Stimulated activated CD4-positive, alpha-beta T cell treated with anti-CD3 and anti-CD28 coated beads, Interleukin-15, amount 100 ng/mL, for 48 hours (primary cell): ENCODE measurements around the gene TMEM178B.
"Not testable (repeated sequence)": the region's sequence is repeated elsewhere in the genome, so short reads cannot be mapped to it uniquely, and the experiment has no call there.

ENCODE experiments used
- DNase-seq, 2 donors: peaks; one replicate each; pipeline ENCODE4 v3.0.0-alpha.2; 2020; ENCODE audit warnings: low read depth in 2 of 2

The TMEM178B gene

DNA sequence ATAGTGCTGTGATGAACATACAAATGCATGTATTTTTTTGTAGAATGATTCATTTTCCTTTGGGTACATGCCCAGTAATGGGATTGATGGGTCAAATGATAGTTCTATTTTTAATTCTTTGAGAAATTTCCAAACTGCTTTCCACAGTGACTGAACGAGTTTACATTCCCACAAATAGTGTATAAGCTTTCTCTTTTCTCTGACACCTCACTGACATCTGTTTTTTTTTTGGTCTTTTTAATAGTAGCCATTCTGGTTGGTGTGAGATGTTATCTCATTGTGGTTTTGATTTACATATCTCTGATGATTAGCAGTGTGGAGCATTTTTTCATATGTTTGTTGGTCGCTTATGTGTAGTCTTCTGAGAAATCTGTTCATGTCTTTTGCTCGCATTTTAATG lies 282.3 kb downstream of the TMEM178B start:
- no peak for DNase-seq

DNA sequence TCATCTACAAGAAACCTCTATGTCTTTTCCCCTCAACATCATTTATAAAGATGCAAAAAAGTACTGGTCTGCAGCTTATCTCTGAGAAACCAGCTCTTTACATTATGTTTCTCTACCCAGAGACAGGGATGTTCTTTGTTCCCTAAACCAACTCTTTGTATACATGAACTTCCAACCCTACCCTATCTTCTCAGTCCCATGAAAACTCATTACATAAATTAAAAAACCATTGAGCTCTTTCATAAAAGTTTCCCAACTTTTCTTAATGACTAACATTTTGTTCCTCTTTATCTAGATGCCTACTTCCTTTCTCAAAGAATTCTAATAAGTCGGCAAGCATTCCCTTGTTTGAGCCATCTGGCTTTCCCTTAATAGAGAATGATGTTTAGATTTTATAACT lies 284.5 kb downstream of the TMEM178B start:
- DNase-seq = no peak

DNA sequence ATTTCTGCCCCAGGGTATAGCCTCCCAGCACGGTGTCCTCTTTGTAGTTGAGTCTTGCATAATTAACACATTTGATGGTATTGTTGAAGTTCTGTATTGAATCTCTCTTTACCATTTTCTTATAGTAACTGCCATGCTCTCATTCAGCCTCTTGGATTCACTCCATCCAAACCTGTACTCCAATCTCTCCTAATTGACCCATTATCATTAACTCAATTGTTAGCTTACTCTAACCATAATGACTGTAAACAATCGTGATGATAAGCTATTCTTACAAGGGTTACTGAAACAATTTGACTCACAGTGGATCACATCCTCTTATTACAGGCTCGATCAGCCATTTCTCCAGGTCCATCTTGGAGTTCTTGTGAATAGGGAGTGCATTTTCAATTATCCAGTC lies 285.4 kb downstream of the TMEM178B start:
- no peak for DNase-seq

DNA sequence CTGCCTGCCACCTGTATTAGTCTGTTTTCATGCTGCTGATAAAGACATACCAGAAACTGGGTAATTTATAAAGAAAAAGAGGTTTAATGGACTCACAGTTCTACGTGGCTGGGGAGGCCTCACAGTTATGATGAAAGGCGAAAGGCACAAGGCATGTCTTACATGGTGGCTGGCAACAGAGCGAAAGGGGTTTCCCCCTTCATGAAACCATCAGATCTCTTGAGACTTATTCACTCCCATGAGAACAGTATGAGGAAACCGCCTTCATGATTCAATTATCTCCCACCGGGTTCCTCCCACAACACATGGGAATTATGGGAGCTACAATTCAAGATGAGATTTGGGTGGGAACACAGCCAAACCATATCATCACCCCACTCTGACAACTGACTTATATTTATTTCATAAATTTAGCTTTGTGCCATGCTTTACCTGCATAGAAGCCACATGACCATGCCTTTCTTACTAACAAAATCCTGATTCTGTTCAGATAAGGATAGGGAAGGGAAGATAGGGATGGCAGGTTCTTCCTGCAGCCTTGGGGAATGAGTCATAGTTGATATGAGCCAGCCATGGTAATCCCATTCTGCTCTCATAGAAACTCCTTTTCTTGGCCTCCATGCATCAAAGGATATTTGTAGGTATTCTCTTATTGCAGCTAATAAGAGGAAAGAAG lies 286.0 kb downstream of the TMEM178B start:
- DNase-seq = no peak

DNA sequence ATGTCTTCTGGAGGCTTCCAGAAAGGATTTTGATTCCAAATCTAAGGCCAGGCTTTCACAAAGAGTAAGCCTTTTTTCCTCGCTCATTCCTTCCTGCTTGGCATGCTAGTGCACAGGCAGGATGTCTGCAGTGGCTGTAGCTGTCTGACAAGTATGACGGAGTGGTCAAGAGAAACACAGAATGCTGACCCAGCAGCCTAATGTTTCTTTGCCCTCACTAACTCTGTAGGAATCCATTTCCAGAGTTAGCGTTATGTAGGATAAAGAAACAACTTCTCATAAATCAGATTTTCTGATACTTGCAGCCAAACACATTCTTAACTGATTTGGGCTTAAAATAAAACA lies 286.5 kb downstream of the TMEM178B start:
- no peak for DNase-seq

DNA sequence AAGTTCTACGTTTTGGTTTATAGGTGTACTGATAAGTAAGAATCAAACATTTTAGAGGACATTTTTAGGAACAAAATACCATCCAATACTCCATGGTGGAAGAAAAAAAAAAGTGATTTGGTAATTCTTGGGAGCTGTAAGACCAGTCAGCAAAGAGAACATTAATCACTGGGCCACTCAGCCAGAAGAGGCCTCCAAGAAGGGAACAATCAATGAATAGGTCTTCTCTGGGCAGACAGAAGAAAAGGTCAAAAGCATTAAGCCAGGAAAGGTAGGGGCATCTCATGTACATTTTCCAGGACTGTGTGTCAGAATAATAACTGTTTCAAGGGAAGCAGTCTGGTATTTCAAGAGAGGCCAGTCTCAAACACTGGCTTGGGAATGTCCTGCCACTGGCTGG lies 286.9 kb downstream of the TMEM178B start:
- no peak for DNase-seq

DNA sequence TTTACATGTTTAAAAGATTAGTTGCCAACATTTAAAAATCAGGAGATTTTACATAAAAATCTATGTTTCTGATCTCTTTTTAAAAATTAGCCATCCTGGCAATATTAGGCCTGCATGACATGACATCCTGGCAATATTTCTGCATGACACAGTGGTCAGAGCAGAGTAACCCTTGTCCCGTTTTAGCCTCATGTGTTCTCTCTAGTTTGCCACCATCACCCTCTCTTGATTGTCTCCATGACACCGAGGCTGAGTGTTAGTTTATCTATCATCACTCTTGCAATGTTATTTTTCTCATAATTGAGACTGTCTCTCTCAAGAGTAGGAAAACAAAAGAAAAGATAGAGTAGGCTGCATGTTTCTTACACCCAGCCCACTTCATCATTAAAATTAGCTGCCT lies 287.6 kb downstream of the TMEM178B start:
- no peak for DNase-seq

DNA sequence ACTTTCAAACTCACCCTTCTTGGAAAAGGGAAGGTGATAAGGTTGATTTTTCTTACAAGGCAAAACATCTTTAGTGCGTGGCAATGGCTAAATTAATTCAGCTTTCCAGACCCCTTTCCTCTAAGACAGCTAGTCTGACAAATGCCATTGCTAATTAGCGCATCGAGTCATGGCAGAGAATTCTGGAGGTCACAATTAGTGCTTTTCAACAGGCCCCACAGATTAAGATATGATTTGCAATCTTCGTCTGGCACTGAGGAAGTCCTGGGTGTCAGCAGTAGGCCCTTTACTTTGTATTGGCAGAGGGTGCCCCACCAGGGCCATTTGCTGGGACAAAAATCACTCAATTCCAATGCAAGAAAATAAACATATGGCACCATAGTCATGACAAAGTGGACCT lies 288.1 kb downstream of the TMEM178B start:
- no peak for DNase-seq

DNA sequence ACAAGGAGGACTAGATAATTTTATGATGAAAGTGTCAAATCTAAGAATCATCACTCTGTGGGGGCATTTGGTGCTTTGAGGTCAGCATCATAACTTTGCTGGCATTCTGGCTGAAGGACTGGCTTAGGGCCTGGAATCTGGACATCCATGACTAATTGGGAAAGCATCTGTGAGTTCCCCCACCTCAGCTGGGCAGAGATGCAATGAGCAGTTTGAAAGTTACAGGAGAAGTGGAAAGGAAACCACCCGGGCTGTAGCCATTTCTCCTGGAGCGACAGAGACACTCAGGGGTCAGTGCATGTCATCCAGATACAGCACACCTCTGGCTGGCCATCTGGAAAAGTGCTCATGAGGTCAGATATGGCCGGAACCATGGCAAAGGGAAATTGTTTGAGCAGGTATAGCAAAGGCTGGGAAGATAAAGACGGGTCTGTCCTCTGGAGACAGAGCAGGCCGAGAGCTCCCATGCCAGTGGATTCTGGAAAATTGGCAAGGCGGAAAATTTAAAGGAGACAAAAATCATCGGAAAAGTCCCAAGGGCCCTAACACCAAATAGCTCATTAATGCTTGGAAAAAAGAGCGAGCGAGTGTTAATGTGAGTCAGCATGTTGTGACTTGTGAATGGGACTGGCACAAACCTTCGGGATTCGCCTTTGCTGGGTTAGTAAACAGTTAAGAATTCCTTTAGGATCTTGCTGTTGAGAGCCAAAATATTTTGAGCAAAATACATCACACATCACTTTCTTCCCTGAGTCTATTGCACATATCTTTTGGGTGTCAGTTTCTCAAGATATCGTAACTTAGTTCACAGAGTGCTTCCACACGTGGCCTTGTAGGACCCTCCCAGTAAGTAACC lies 288.9 kb downstream of the TMEM178B start:
- DNase-seq = no peak

DNA sequence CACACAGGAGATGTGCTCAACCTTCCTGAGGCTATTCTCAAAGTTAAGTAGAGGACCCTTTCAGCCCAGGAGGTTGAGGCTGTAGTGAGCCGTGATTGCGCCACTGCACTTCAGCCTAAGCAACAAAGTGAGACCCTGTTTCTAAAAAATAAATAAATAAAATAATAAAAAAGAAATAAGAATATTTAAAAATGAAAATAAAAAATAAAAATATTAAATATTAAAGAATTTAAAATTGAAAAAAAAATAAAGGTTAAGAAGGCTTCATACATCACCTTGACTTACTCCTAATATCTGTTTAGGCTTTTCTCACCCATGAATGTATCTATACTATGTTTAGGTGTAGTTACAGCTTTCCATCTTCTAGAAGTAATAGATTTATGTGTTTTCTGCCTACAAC lies 289.9 kb downstream of the TMEM178B start:
- no peak for DNase-seq

DNA sequence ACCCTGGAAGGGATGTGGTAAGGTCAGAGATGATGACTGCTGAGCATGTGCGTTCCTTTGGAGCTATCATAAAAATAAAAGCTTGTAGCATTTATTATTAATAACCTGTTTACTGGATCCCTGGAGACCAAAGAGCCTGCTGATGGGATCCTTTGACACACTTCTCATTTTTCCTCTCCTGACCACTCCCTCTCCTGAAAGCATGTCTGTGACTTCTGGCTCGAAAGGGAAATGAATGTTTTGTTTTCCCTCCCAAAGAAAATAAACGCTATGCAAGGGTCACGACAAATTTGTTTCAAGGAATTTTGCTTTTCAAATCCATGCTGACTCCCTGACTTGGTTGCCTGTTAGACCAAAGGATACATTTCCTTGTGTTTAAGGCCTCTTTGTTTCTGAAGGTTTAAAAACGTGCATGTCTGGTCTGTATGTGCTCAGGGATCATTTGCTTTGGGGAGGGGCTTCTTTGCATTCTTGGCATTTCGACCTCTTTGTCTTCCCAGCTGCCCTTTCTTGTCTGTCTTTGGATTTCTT lies 292.3 kb downstream of the TMEM178B start:
- no peak for DNase-seq

DNA sequence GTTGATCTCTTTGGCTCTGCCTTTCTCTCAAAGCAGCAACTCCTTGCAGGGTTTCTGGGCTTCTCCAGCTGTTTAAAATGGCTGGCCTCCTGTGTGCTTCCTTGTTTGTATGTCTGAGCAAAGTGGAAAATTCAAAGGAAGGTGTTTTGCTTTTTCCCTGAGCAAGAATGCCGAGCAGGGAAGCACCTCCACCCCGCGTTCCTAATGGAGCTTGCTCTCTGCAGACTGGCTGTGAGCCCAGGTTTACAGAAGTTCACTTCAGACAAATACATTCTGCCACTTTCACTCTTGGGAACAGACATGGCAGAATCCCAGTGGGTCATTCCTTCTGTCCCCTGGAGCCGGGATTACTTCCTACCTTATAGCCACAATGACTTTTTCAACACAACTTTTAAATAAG lies 295.6 kb downstream of the TMEM178B start:
- no peak for DNase-seq

DNA sequence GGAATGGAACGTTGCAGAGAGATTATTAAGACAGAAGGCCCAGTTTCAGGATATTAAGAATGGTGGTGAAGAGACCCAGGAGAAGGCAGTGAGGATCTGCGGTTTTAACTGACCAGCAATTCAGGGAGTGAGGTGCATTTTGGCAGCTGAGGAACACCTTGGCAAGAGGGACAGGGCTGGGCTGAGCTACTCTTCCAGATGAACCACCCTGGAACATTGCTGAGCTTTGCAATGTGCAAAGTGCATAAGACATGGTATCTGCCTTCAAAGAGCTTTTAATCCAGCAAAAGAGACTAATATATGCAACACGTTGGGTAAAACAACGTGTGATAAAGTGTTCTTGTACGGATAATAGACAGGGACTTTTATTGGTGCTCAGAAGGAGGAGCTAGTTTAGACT lies 296.3 kb downstream of the TMEM178B start:
- no peak for DNase-seq

DNA sequence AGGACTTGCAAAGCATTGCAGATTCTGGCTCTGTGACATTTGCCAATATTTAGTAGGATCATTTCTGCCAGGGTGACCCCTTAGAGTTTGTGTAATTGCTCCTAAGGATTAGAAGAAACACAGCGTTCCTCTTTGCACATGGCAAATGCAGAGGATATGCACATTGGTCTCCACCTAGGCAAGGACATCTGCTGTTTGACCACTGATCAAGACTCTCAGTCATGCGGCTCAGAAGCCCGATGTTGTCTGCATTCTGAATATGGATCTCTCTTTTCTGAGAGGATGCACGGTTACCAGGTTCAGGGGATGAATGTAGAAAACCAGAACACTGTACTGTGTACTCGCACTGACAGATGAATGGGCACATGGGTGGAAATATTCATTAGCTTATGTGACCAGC lies 296.8 kb downstream of the TMEM178B start:
- no peak for DNase-seq

DNA sequence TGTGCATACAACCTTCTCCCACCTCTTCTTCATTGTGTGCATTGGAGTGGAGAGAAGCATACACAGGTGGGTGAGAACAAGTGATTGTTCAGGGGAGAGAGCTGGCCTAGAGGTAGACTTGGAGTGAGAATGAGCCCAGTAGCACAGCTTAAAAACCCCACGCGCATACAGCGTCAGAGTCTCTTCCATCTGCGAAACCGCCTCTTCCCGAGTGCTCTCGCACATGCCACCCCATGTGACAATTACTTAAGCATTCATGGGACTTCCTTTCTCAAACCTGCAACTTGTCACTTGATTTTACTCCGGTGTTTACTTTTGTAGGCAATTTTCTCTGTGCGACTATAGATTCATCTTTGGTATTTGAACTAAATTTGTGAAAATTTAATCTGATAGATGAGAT lies 300.6 kb downstream of the TMEM178B start:
- DNase-seq = no peak

DNA sequence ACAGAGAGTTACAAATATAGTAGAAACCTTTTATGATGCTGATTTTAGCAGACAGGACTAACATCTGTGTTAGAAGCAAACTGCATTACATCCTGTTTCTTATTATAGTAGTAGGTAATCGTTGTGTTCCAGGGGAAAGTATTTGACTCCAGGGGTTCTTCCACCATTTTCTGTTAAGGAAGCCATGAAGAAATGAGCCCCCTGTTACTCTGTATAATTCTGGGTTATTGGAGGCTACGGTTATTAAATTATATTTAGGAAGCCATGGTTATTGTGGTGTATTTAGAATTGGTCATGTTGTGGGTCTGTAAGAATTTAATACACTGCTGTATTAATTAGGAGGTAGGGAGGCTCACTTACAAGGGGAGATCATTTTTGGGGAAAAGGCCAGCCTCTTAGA lies 301.6 kb downstream of the TMEM178B start:
- DNase-seq = no peak

DNA sequence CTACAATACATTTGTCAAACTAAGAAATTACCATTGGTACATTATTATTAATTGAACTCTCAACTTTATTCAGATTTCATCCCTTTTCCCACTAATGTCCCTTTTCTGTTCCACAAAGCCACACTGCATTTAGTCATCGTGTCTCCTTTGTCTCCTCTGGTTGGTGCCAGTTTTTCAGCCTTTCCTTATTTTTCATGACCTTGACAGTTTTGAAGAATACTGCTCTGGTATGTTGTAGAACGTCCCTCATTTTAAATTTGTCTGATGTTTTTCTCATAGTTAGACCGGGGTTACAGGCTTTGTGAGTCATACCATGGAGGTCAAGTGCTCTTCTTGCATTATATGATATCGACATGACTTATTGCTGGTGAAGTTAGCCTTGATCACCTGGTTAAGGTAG lies 304.0 kb downstream of the TMEM178B start:
- DNase-seq = no peak

DNA sequence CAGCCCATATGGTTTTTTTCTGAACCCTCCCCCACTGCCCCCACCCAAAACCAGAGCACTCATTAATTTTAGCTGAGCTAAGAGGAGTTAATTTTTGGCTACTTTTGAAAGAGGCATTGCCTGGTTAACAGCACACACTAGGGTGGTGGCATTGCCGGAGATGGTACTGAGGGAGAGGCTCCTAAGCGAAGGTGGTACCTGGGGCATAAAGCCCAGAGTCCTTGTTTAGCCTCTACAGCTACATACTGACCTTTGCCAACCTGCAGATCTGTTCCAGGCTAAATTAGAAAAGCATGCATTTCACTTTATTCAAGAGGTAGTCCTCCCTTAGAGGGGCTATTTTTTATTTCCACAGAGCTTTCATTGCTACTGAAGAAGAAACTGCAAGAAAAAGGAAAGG lies 304.5 kb downstream of the TMEM178B start:
- DNase-seq = no peak

DNA sequence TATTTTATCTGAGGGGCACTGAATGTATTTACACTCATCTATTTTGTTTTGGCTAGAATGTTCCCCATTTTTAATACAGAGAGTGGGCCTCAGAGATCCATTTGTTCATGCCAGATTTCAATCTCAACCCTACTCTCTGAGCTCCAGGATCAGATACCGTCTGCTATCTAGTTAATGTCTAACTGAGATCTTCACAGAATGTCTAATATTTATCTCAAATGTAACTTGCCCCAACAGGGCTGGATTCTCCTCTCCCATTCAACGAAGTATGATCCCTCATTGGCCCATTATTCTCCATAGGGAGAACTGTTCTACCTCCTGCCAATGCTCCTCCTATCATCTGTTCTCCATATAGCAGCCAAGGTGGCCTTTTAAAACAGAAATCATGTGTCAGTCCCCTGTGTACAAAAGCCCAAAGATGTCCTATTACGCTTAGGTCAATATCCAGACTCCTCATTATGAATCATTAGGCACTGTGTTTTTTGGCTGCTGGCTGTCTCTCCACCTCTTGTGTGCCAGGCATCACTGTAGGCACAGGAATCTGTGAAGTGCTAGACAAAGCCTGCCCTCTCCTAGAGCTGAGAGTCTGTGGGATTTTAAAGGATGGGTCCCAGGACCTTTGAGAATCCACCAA lies 308.0 kb downstream of the TMEM178B start:
- no peak for DNase-seq

DNA sequence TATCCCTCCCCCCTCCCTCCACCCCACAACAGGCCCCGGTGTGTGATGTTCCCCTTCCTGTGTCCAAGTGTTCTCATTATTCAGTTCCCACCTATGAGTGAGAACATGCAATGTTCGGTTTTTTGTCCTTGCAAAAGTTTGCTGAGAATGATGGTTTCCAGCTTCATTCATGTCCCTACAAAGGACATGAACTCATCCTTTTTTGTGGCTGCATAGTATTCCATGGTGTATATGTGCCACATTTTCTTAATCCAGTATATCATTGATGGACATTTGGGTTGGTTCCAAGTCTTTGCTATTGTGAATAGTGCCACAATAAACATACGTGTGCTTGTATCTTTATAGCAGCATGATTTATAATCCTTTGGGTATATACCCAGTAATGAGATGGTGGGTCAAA lies 309.5 kb downstream of the TMEM178B start:
- not testable (repeated sequence) for DNase-seq

DNA sequence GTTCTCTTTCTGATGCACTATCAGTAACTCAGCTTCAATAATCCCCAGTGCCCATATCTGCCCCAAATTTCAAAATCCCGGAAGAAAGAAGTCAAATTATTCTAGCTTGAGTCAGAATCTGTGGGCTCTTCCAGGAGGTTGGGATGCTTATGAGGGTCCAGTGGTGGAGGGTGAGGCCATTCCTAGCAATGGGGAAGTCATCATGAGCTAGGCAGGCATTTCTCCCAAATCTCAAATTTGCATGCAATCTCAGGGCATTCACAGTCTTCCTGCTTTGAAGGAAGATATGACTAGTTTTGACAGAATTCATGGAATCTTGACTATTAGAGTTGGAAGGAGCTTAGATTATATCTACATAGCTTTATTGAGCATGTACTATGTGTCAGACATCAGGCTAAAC lies 313.0 kb downstream of the TMEM178B start:
- no peak for DNase-seq

DNA sequence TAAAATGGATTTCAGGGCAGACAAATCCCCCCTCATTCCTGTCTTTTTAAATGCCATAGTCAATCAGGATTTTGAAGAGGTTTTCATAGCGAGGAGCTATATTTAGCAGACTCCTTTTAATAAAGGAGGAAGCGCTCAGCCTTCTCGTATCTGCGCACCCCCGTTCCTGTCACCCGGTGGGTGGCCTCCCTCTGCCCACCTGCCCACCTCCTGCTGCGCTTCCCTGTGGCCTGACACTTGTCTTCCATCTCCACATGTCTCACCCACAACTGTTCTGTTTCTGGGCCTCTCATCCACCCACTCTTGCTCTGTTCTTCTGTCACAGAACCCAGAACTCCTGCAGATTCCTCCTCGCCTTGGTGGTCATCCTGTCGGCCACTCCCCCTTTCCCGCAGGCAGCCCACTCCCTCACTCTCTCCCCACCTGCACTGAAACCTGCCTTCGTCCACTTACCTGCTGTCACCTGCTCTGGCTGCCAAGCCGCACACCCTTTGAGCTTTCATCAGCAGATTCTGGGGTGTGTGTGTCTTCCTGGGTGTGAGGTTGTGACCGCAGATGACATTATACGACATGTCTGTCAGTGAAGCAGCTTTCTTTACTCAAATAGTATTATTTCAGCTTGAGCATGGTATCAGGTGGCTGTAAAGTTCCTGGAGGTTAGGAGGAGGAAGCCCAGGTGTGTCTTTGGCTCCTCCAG lies 313.8 kb downstream of the TMEM178B start:
- no peak for DNase-seq
